Mammary epithelial cell (primary cell): ENCODE measurements around the gene DOCK10.

Experiments
- CTCF ChIP-seq, 2 donors: IDR thresholded peaks in 1 of 2; conservative IDR thresholded peaks in 1 of 2; 2 replicates each; pipeline ENCODE4 v1.5.1; 2011 to 2012; ENCODE audit warnings: inconsistent platforms in 2 of 2, low read length in 2 of 2, mild to moderate bottlenecking in 2 of 2, control low read depth in 1 of 2, low read depth in 1 of 2; ENCODE audit not compliant: insufficient read depth in 1 of 2; ENCODE audit errors: extremely low read depth in 1 of 2
- EZH2 ChIP-seq: IDR thresholded peaks from 2 replicates; pipeline ENCODE4 v1.6.1; 2012; ENCODE audit warnings: low read length, inconsistent platforms, borderline replicate concordance

GRCh38 chr2:224723586-224724217 lies 318.6 kb downstream of the DOCK10 start:
- TF ChIP-seq CTCF (conservative IDR thresholded peaks at IDR 0.05 in 1 of 2, IDR thresholded peaks at IDR 0.05 in 1 of 2; ENCODE audit: extremely low read depth in 1 of 2, insufficient read depth in 1 of 2, low read depth in 1 of 2, low read length in 2 of 2) (no peak), EZH2 (no peak)
